Measurements from ENCODE around the gene SLIT1. TPM values are rescaled to one million over a fixed set of nuclear protein-coding genes. Genes with fewer than 3 reads are reported as not detected.

Gene SLIT1
- total RNA-seq, 4 donors from 2014 or later, result 0.10 to 0.13 TPM; not detected in 2

GRCh38 chr10:96973809-96974747 lies 211.7 kb downstream of the SLIT1 start:
- intact Hi-C loops (cut with DNase I; ENCODE audit: low total_unique reads), result no loop called here
- no peak for TF ChIP-seq POLR2A (IDR thresholded peaks at IDR 0.05)
- no peak for TF ChIP-seq CTCF (IDR thresholded peaks at IDR 0.05 in 4 of 5, conservative IDR thresholded peaks at IDR 0.05 in 1 of 5)
- Histone ChIP-seq H3K36me3 (no peaks in the 10 kb centered on the region), H3K4me1 (no peaks in the 10 kb centered on the region), H3K27me3 (no peaks in the 10 kb centered on the region), H3K27ac (no peak overlapping the region), H3K4me3 (no peak overlapping the region), H3K9me3 (no peaks in the 10 kb centered on the region)
- no peak for DNase-seq
- no peak for ATAC-seq
- in situ Hi-C loops (cut with MboI; ENCODE audit: low sequenced_read_pairs in 4 of 4), result no loop called here

DNA sequence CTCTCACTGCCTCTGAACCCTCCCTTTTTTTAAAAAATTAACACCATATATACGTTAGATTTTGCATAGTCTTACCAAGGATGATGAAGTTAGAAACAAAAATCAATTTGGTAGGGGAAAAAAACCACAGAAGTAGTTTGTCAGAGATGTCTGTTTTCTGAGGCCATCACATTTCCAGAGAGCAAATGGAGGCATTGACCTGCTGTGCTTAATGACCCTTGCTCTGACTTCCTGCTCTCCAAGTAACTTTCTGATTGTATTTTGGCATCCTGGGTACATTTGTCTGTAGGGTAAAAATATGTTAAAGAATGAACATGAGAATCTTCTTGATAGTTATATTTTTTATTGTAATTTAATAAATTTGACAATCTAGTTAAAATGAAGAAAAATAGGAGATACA lies 213.5 kb downstream of the SLIT1 start:
- Histone ChIP-seq H3K9me3 (no peaks in the 10 kb centered on the region), H3K27ac (no peak overlapping the region), H3K27me3 (no peaks in the 10 kb centered on the region), H3K36me3 (no peaks in the 10 kb centered on the region), H3K4me3 (no peak overlapping the region), H3K4me1 (no peaks in the 10 kb centered on the region)
- intact Hi-C loops (cut with DNase I; ENCODE audit: low total_unique reads), result no loop called here
- no peak for DNase-seq
- in situ Hi-C loops (cut with MboI; ENCODE audit: low sequenced_read_pairs in 4 of 4), result no loop called here
- TF ChIP-seq POLR2A (IDR thresholded peaks at IDR 0.05), result no peak
- TF ChIP-seq CTCF (IDR thresholded peaks at IDR 0.05 in 4 of 5, conservative IDR thresholded peaks at IDR 0.05 in 1 of 5), result no peak
- ATAC-seq, result no peak

DNA sequence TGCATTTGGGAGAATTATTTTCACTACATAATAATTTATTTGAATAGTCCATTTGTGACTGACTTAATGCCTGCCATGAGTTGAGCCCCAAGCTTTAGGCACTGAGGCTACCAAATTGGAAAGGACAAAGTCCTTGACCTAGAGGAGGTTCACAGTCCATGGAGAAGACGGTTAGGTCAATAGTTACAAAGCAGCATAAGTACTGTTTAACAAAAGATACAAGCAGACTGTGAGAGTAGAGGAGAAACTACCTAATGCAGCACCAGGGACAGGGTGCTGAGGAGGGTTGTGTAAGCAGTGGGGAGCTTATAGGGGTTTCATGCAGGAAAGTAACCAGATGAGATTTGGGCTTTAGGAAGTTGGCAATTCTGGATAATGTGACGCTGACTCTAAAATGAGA lies 214.4 kb downstream of the SLIT1 start:
- in situ Hi-C loops (cut with MboI; ENCODE audit: low sequenced_read_pairs in 4 of 4) (no loop called here), intact Hi-C loops (cut with DNase I; ENCODE audit: low total_unique reads) (no loop called here)
- Histone ChIP-seq H3K27me3 (no peaks in the 10 kb centered on the region), H3K27ac (no peak overlapping the region), H3K9me3 (no peaks in the 10 kb centered on the region), H3K36me3 (no peaks in the 10 kb centered on the region), H3K4me1 (no peaks in the 10 kb centered on the region), H3K4me3 (no peak overlapping the region)
- DNase-seq, result no peak
- no peak for ATAC-seq
- no peak for TF ChIP-seq POLR2A (IDR thresholded peaks at IDR 0.05)
- TF ChIP-seq CTCF (IDR thresholded peaks at IDR 0.05 in 4 of 5, conservative IDR thresholded peaks at IDR 0.05 in 1 of 5), result no peak

DNA sequence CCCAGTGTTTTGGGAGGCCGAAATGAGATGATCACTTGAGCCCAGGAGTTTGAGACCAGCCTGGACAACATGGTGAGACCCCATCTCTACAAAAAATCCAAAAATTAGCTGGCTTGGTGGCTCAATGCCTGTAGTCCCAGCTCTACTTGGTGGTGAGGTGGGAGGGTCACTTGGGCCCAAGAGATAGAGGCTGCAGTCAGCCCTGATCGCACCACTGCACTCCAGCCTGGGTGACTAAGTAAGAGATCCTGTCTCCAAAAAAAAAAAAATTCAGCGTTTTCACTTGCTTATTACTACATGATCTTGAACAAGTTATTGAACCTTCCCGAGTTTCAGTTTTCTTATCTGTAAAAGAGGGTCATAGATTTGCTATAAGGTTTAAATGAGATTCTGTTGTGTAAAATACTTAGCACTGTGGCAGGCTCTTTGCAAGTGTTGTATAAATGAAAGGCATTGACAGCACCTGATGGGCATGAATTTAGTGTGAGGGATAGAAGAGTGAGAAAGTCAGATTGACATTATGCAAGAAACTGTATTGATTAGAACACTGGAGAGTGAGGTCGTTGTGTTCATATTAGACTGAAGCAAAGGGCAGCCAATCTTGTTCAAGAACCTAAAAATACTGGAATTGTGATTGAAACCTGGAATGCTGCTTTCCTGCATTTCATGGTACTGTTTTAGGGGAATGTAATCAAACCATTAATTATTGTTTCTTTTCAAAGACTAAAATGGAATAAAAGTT lies 216.9 kb downstream of the SLIT1 start:
- intact Hi-C loops (cut with DNase I; ENCODE audit: low total_unique reads), result no loop called here
- H3K9me3 ChIP-seq, result no peaks in the 10 kb centered on the region
- H3K27ac ChIP-seq, result no peak overlapping the region
- H3K4me1 ChIP-seq, result no peaks in the 10 kb centered on the region
- H3K27me3 ChIP-seq, result no peaks in the 10 kb centered on the region
- DNase-seq (no peak), ATAC-seq (no peak)
- in situ Hi-C loops (cut with MboI; ENCODE audit: low sequenced_read_pairs in 4 of 4), result no loop called here
- H3K36me3 ChIP-seq, result no peaks in the 10 kb centered on the region
- no peak overlapping the region for H3K4me3 ChIP-seq
- TF ChIP-seq CTCF (IDR thresholded peaks at IDR 0.05 in 4 of 5, conservative IDR thresholded peaks at IDR 0.05 in 1 of 5) (no peak), POLR2A (IDR thresholded peaks at IDR 0.05) (no peak)
